MCF 10A (cell line): ENCODE results near the gene ACTL9. TPM values are rescaled to one million over a fixed set of nuclear protein-coding genes. Genes with fewer than 3 reads are reported as not detected.

Experiments used
- BruUV-seq: library from RNA; stranded (reverse); fragments of 400-500 nt; replicated peaks from 2 replicates; lab custom pipeline; 2021; lab: Mats Ljungman, UMichigan
- CTCF ChIA-PET: fragments of 300-600 bp; sonication (Branson Sonifier 250); formaldehyde crosslinking; extraction: SDS; loops from one replicate; lab custom pipeline; 2021; ENCODE audit warnings: antibody characterized with exemption, inconsistent platforms; lab: Yijun Ruan, JAX
- POLR2A ChIA-PET: fragments of 300-600, 350-650 bp; sonication (Branson Sonifier 250); formaldehyde crosslinking; extraction: SDS; loops from one replicate; lab custom pipeline; 2020; ENCODE audit warnings: antibody characterized with exemption, inconsistent platforms; lab: Yijun Ruan, JAX
- DNase-seq: peaks from one replicate; pipeline ENCODE4 v3.0.0-alpha.2; 2018; ENCODE audit not compliant: unreplicated experiment
- H3K27ac Mint-ChIP-seq: one replicate; pipeline ENCODE4 v1.8.0; 2022; ENCODE audit warnings: mild to moderate bottlenecking, low read depth, mixed read lengths; ENCODE audit not compliant: unreplicated experiment
- H3K27me3 Mint-ChIP-seq: one replicate; pipeline ENCODE4 v1.8.0; 2022; ENCODE audit warnings: mixed read lengths; ENCODE audit not compliant: insufficient read depth, unreplicated experiment
- H3K36me3 Mint-ChIP-seq: one replicate; pipeline ENCODE4 v1.8.0; 2022; ENCODE audit warnings: mild to moderate bottlenecking, moderate library complexity, mixed read lengths; ENCODE audit not compliant: insufficient read depth, unreplicated experiment
- H3K4me1 Mint-ChIP-seq: one replicate; pipeline ENCODE4 v1.8.0; 2022; ENCODE audit warnings: mixed read lengths; ENCODE audit not compliant: insufficient read depth, unreplicated experiment
- H3K4me3 Mint-ChIP-seq: one replicate; pipeline ENCODE4 v1.8.0; 2022; ENCODE audit warnings: mild to moderate bottlenecking, moderate library complexity, mixed read lengths; ENCODE audit not compliant: unreplicated experiment
- H3K9me3 Mint-ChIP-seq: one replicate; pipeline ENCODE4 v1.8.0; 2022; ENCODE audit warnings: mixed read lengths; ENCODE audit not compliant: unreplicated experiment
- CTCF ChIP-seq: fragments of 200-600 bp; IDR thresholded peaks from one replicate; pipeline ENCODE4 v1.8.0; 2022; ENCODE audit warnings: antibody characterized with exemption, mild to moderate bottlenecking; ENCODE audit not compliant: unreplicated experiment
- intact Hi-C: fragments of 100-400 bp; cut with micrococcal nuclease; formaldehyde crosslinking; loops from 2 replicates; pipeline ENCODE4 v1.14.1; 2022
- total RNA-seq: library from RNA; stranded (reverse); gene quantifications from 2 replicates; pipeline ENCODE4 v1.2.3, GENCODE V29; 2022

The ACTL9 gene
- total RNA-seq, 1 experiment from 2014 or later, result not detected

GRCh38 chr19:8695501-8695900 lies 3.1 kb downstream of the ACTL9 start:
- BruUV-seq, result no TSS peak
- intact Hi-C loops, result no loop called here
- Mint-ChIP-seq H3K36me3 (no peaks in the 10 kb centered on the region), H3K27me3 (no peaks in the 10 kb centered on the region), H3K9me3 (peaks cover 41% of the 10 kb centered on the region), H3K4me3 (no peak overlapping the region), H3K4me1 (no peaks in the 10 kb centered on the region), H3K27ac (no peak overlapping the region)
- DNase-seq, result no peak
- CTCF ChIA-PET, result interaction anchor here (0.5 to 3.4 kb wide), 5 partner anchors 14 to 1131 kb away, joined by 3 to 24 read pairs (median 3); no protein-coding TSS in a partner anchor
- TF ChIP-seq CTCF, result no peak
- POLR2A ChIA-PET, result no interaction called here

DNA sequence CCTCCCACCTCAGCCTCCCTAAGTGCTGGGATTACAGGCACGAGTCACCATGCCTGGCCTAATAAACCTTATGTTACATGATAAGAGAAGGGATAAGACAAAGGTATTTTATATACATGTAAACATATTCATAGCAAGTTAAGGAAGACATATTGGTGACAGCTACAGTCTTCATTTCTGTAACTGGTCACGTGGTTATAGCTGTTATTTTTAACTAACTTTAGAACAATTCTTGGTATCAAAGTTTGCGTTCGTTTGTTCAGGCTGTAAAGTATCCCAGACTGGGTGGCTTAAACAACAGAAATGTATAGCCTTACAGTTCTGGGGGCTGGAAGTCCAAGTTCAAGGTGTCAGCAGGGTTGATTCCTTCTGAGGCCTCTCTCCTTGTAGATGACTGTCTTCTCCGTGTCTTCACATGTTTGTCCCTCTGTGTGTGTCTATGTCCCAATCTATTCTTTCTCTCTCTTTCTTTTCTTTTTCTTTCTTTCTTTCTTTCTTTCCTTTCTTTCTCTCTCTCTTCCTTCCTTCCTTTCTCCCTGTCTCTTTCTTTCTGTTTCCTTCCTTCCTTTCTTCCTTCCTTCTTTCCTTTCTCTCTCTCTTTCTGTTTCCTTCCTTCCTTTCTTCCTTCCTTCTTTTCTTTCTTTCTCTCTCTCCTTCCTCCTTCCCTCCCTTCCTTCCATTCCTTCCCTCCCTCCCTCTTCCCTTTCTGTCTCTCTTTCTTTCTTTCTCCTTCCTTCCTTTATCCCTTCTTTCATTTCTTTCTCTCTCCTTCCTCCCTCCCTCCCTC lies 7.6 kb downstream of the ACTL9 start:
- Mint-ChIP-seq H3K9me3 (peaks cover 24% of the 10 kb centered on the region), H3K27ac (no peak overlapping the region), H3K4me3 (no peak overlapping the region), H3K4me1 (no peaks in the 10 kb centered on the region), H3K27me3 (no peaks in the 10 kb centered on the region), H3K36me3 (no peaks in the 10 kb centered on the region)
- BruUV-seq, result no TSS peak
- intact Hi-C loops, result no loop called here
- no peak for DNase-seq
- no peak for TF ChIP-seq CTCF
- ChIA-PET CTCF (interaction anchor here (0.7 to 0.8 kb wide), 2 partner anchors 37 to 330 kb away, joined by 3 to 4 read pairs; no protein-coding TSS in a partner anchor), POLR2A (no interaction called here)

GRCh38 chr19:8688930-8689329 lies 9.7 kb downstream of the ACTL9 start:
- no peak for DNase-seq
- Mint-ChIP-seq H3K27me3 (no peaks in the 10 kb centered on the region), H3K36me3 (no peaks in the 10 kb centered on the region), H3K9me3 (peaks cover 20% of the 10 kb centered on the region), H3K4me1 (no peaks in the 10 kb centered on the region), H3K27ac (no peak overlapping the region), H3K4me3 (no peak overlapping the region)
- ChIA-PET POLR2A (no interaction called here), CTCF (no interaction called here)
- BruUV-seq, result no TSS peak
- no peak for TF ChIP-seq CTCF
- intact Hi-C loops, result no loop called here

DNA sequence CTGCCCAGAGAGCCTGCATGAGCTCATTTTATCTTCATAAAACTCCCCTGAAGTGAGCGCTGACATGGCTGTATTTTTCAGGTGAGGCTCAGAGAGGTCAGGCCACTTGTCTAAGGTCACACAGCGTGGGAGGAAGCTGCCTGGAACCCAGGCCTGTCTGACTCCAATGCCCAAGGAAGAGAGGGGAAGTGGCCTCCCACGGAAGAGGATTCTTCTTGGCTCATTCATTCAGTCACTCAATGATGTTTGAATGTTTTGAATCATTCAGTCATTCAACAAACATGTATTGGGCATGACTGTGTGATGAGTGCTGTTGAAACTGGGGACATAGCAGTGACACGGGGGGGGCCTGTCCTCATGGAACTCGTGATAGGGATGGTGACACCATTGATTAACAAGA lies 12.0 kb downstream of the ACTL9 start:
- no peak for DNase-seq
- CTCF ChIA-PET, result no interaction called here
- Mint-ChIP-seq H3K9me3 (peaks cover 21% of the 10 kb centered on the region), H3K4me1 (no peaks in the 10 kb centered on the region), H3K36me3 (no peaks in the 10 kb centered on the region), H3K4me3 (no peak overlapping the region), H3K27ac (no peak overlapping the region), H3K27me3 (no peaks in the 10 kb centered on the region)
- POLR2A ChIA-PET, result no interaction called here
- no peak for TF ChIP-seq CTCF
- intact Hi-C loops, result no loop called here
- no TSS peak for BruUV-seq
